ENCODE results near the gene NFKBIE.

NFKBIE gene

DNA sequence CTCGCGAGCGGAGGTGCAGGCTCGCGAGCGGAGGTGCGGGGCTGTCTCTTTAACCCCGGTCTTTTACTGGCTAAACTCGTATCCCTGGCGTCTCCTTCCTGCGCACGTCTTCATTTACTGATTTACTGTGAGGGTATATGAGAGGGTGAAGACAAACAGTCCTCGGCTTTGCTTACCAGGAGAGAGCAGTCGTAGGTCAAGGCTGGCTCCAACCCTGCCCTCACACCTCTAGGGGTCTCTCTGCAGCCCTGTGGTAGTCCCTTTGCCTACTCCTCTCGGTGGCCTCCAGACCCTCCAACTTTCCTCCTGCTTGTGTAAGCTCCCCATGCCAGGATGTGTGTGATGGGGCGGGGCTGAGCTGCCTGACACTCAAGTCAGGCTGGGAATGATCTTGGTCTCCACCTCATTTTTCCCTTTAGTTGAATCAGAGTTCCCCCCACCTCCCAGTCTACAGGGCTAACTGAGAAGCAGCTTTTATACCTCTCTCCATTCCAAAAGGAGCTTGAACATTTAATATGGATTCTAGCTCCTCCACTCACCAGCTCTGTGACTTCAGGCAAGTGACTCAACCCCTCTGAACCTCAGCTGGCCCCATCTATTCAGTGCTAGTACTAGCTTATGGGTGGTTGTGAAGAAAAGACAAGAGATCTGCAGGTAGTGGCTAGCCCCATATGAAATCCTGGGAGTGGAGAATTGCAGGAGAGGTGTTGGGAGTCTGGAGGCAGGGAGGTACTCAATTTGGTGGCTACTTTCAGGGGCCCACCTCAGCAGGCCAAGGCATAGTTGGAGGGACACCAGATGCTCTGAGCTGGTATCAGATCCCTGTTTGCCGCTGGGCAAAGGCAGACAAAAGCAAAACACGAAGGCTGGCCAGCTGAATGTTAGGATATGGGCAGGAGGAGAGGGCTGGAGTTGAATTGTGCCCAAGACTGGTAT, 41.1 kb downstream of the NFKBIE start:
- no peak for DNase-seq

- peak; percentile 82 to 83 for DNase-seq
Observed at GRCh38 chr6:44223319-44224028, 41.9 kb downstream of the NFKBIE start, which contains the start of gene SLC29A1. SLC29A1 (plus strand) TSS chr6:44223595; CDS start chr6:44227314, 3,719 bp downstream.

- no peak for DNase-seq
Observed at GRCh38 chr6:44222486-44223318, 42.6 kb downstream of the NFKBIE start.

GRCh38 chr6:44221961-44222335, 43.4 kb downstream of the NFKBIE start:
- DNase-seq: no peak

GRCh38 chr6:44221291-44221960, 43.9 kb downstream of the NFKBIE start:
- peak; percentile 62 to 65 for DNase-seq

GRCh38 chr6:44220913-44221290, 44.4 kb downstream of the NFKBIE start:
- no peak for DNase-seq

- no peak for DNase-seq
Observed at GRCh38 chr6:44219815-44220784, 45.3 kb downstream of the NFKBIE start.

- no peak for DNase-seq
Observed at GRCh38 chr6:44219053-44219814, 46.1 kb downstream of the NFKBIE start.

GRCh38 chr6:44217332-44218143, 47.8 kb downstream of the NFKBIE start:
- no peak for DNase-seq

DNA sequence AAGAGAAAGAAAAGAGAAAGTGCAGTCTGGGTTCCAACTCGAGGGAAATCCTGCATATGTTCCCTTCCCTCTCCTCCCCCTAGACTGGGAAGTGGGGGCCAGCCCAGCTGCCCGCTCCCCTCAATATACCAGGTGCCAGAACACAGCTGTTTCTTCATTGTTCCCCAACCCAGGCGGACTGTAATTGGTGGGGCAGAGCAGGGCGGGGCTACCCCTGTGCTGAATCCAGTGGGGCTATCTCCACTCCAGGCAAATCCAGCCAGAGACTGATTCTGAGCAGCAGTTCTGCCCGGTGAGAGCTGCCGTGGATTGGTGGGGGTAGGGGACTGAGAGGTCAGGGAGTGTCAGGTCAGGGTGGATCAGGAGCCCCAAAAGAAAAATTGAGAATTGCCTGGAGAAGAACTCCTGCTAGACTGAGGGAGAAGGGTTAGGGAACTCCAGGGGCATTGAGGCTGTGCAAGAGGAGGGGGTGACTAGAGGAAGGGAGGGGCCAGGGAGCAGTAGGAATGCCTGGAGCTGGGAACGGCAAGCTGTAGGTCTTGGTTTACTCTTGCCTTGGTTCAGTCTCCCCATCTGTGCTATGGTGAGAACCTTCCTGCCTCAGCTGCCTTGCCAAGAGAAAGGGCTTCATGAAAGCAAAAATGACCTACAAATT, 48.5 kb downstream of the NFKBIE start, which contains the start of gene MYMX:
MYMX (plus strand) TSS at position 250 of the 655 bp plus-strand sequence. CDS start 546 bp downstream, outside the sequence.
- no peak for DNase-seq

DNA sequence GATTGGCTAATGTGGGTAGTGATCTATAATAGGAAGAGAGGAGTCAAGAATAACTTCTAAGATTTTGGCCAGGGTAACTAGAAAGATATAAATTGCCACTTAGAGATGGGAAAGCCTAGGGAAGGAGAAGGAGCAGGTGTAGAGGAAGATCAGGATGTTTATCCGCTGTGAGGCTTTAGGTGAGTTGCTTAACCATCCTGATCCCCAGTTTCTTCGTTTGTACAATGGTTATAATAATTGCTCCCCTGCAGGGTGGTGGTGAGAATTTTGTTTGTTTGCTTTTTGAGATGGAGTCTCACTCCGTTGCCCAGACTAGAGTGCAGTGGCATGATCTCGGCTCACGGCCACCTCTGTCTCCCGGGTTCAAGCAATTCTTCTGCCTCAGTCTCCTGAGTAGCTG, 51.0 kb downstream of the NFKBIE start:
- no peak for DNase-seq

DNA sequence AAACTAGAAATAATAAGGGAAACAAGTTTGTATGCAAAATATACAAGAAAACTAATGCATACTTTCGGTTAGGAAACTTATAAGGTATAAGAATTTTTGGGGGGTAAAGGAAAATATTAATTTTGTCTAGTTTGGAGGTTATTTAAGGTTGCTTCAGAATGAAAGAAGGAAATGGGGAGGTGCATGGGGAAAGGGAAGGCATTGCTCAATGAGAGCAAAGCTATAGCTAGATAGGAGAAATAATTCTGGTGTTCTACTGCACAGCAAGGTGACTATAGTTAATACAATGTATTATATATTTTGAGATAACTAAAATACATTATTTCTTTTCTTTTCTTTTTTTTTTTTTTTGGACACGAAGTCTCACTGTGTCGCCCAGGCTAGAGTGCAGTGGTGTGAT, 54.1 kb downstream of the NFKBIE start:
- DNase-seq: no peak

Measured in activated CD4-positive, alpha-beta T cell treated with anti-CD3 and anti-CD28 coated beads, Interleukin-2, amount 50 U/mL, for 4 hours (primary cell).